ENCODE results near the gene GRIK3. TPM values are rescaled to one million over a fixed set of nuclear protein-coding genes. Genes with fewer than 3 reads are reported as not detected.

The GRIK3 gene
- total and polyA plus RNA-seq, 2 experiments from 2014 or later = 0.31 to 2.9 TPM

DNA sequence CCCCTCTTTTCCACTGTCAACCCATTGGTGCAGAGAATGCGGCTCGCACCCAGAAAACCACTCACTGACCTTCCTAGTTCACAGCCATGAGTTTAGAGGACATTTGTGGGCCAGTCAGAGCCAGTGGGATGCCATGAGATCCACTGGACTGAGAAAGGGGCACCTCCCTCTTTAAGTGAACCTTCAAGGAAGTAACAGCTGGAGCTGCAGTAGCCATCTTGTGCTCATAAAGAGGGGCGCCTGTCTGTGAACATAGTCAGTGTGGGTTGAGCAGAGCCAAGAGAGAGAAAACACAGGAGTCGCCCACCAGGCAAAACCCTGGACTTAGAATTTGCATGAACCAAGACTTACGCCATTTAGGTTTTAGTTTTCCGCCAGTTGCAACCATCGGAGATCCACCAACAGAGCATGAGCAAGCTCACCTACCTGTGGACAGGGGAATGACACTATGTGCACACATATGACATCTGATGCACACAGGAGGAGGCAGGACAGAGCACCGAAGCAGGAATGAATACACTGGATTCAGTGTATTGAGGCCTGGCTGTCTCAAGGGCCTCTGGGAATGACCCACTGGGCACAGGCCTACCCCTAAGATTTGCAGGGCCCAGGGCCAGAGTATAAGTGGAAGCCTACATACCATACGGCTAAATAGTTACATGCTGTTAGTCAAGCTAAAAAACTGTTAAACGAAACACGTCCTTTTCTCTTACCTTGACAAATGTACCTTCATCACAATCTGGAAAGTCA is 151.6 kb downstream of the GRIK3 start:
- Mint-ChIP-seq H3K4me3 (no peak overlapping the region), H3K27ac (no peak overlapping the region), H3K9me3 (no peaks in the 10 kb centered on the region), H3K36me3 (ENCODE audit: low read depth) (no peaks in the 10 kb centered on the region), H3K27me3 (ENCODE audit: insufficient read depth, low read depth, poor library complexity) (peaks cover 11% of the 10 kb centered on the region), H3K4me1 (peaks cover 5% of the 10 kb centered on the region; the same call in 1 of the 3 replicates)
- Histone ChIP-seq H4K20me1 (replicated peaks; ENCODE audit: insufficient read depth) (no peaks in the 10 kb centered on the region), H3K27me3 (ENCODE audit: insufficient read depth) (no peaks in the 10 kb centered on the region), H3K79me2 (replicated peaks; ENCODE audit: insufficient read depth) (no peaks in the 10 kb centered on the region), H2AFZ (no peak overlapping the region), H3F3A (replicated peaks; ENCODE audit: low read depth) (no peaks in the 10 kb centered on the region), H3K4me3 (no peak overlapping the region), H3K27ac (ENCODE audit: low read depth) (no peak overlapping the region), H3K4me1 (ENCODE audit: insufficient read depth) (no peaks in the 10 kb centered on the region), H3K4me2 (no peak overlapping the region), H3K9me2 (ENCODE audit: insufficient read depth) (no peaks in the 10 kb centered on the region; the same call in 1 of the 2 replicates), H3K36me3 (ENCODE audit: insufficient read depth) (no peaks in the 10 kb centered on the region)
- TF ChIP-seq, protein P1, sequence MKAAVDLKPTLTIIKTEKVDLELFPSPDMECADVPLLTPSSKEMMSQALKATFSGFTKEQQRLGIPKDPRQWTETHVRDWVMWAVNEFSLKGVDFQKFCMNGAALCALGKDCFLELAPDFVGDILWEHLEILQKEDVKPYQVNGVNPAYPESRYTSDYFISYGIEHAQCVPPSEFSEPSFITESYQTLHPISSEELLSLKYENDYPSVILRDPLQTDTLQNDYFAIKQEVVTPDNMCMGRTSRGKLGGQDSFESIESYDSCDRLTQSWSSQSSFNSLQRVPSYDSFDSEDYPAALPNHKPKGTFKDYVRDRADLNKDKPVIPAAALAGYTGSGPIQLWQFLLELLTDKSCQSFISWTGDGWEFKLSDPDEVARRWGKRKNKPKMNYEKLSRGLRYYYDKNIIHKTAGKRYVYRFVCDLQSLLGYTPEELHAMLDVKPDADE (IDR thresholded peaks at IDR 0.05) = no peak
- TF ChIP-seq POLR2AphosphoS5 (IDR thresholded peaks at IDR 0.05; ENCODE audit: low read depth) (no peak), ZNF331 (CRISPR knock-in tag; IDR thresholded peaks at IDR 0.05; ENCODE audit: low read depth) (no peak), EZH2 (IDR thresholded peaks at IDR 0.05; ENCODE audit: low read depth, unreplicated experiment) (no peak), NANOG (IDR thresholded peaks at IDR 0.05; ENCODE audit: borderline replicate concordance) (no peak), ZNF114 (CRISPR knock-in tag; IDR thresholded peaks at IDR 0.05) (no peak), JUNB (IDR thresholded peaks at IDR 0.05; ENCODE audit: unreplicated experiment) (no peak), EZH2phosphoT487 (IDR thresholded peaks at IDR 0.05; ENCODE audit: unreplicated experiment) (no peak), CREB1 (CRISPR knock-in tag; IDR thresholded peaks at IDR 0.05; ENCODE audit: low read depth) (no peak), STAT1 (IDR thresholded peaks at IDR 0.05; ENCODE audit: unreplicated experiment) (no peak)
- TF ChIP-seq, protein P2, sequence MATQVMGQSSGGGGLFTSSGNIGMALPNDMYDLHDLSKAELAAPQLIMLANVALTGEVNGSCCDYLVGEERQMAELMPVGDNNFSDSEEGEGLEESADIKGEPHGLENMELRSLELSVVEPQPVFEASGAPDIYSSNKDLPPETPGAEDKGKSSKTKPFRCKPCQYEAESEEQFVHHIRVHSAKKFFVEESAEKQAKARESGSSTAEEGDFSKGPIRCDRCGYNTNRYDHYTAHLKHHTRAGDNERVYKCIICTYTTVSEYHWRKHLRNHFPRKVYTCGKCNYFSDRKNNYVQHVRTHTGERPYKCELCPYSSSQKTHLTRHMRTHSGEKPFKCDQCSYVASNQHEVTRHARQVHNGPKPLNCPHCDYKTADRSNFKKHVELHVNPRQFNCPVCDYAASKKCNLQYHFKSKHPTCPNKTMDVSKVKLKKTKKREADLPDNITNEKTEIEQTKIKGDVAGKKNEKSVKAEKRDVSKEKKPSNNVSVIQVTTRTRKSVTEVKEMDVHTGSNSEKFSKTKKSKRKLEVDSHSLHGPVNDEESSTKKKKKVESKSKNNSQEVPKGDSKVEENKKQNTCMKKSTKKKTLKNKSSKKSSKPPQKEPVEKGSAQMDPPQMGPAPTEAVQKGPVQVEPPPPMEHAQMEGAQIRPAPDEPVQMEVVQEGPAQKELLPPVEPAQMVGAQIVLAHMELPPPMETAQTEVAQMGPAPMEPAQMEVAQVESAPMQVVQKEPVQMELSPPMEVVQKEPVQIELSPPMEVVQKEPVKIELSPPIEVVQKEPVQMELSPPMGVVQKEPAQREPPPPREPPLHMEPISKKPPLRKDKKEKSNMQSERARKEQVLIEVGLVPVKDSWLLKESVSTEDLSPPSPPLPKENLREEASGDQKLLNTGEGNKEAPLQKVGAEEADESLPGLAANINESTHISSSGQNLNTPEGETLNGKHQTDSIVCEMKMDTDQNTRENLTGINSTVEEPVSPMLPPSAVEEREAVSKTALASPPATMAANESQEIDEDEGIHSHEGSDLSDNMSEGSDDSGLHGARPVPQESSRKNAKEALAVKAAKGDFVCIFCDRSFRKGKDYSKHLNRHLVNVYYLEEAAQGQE (IDR thresholded peaks at IDR 0.05; ENCODE audit: unreplicated experiment) = no peak
- TF ChIP-seq, protein P3, sequence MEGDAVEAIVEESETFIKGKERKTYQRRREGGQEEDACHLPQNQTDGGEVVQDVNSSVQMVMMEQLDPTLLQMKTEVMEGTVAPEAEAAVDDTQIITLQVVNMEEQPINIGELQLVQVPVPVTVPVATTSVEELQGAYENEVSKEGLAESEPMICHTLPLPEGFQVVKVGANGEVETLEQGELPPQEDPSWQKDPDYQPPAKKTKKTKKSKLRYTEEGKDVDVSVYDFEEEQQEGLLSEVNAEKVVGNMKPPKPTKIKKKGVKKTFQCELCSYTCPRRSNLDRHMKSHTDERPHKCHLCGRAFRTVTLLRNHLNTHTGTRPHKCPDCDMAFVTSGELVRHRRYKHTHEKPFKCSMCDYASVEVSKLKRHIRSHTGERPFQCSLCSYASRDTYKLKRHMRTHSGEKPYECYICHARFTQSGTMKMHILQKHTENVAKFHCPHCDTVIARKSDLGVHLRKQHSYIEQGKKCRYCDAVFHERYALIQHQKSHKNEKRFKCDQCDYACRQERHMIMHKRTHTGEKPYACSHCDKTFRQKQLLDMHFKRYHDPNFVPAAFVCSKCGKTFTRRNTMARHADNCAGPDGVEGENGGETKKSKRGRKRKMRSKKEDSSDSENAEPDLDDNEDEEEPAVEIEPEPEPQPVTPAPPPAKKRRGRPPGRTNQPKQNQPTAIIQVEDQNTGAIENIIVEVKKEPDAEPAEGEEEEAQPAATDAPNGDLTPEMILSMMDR (conservative IDR thresholded peaks at IDR 0.05; ENCODE audit: low read depth in 2 of 2) = no peak
- TF ChIP-seq, protein P4, sequence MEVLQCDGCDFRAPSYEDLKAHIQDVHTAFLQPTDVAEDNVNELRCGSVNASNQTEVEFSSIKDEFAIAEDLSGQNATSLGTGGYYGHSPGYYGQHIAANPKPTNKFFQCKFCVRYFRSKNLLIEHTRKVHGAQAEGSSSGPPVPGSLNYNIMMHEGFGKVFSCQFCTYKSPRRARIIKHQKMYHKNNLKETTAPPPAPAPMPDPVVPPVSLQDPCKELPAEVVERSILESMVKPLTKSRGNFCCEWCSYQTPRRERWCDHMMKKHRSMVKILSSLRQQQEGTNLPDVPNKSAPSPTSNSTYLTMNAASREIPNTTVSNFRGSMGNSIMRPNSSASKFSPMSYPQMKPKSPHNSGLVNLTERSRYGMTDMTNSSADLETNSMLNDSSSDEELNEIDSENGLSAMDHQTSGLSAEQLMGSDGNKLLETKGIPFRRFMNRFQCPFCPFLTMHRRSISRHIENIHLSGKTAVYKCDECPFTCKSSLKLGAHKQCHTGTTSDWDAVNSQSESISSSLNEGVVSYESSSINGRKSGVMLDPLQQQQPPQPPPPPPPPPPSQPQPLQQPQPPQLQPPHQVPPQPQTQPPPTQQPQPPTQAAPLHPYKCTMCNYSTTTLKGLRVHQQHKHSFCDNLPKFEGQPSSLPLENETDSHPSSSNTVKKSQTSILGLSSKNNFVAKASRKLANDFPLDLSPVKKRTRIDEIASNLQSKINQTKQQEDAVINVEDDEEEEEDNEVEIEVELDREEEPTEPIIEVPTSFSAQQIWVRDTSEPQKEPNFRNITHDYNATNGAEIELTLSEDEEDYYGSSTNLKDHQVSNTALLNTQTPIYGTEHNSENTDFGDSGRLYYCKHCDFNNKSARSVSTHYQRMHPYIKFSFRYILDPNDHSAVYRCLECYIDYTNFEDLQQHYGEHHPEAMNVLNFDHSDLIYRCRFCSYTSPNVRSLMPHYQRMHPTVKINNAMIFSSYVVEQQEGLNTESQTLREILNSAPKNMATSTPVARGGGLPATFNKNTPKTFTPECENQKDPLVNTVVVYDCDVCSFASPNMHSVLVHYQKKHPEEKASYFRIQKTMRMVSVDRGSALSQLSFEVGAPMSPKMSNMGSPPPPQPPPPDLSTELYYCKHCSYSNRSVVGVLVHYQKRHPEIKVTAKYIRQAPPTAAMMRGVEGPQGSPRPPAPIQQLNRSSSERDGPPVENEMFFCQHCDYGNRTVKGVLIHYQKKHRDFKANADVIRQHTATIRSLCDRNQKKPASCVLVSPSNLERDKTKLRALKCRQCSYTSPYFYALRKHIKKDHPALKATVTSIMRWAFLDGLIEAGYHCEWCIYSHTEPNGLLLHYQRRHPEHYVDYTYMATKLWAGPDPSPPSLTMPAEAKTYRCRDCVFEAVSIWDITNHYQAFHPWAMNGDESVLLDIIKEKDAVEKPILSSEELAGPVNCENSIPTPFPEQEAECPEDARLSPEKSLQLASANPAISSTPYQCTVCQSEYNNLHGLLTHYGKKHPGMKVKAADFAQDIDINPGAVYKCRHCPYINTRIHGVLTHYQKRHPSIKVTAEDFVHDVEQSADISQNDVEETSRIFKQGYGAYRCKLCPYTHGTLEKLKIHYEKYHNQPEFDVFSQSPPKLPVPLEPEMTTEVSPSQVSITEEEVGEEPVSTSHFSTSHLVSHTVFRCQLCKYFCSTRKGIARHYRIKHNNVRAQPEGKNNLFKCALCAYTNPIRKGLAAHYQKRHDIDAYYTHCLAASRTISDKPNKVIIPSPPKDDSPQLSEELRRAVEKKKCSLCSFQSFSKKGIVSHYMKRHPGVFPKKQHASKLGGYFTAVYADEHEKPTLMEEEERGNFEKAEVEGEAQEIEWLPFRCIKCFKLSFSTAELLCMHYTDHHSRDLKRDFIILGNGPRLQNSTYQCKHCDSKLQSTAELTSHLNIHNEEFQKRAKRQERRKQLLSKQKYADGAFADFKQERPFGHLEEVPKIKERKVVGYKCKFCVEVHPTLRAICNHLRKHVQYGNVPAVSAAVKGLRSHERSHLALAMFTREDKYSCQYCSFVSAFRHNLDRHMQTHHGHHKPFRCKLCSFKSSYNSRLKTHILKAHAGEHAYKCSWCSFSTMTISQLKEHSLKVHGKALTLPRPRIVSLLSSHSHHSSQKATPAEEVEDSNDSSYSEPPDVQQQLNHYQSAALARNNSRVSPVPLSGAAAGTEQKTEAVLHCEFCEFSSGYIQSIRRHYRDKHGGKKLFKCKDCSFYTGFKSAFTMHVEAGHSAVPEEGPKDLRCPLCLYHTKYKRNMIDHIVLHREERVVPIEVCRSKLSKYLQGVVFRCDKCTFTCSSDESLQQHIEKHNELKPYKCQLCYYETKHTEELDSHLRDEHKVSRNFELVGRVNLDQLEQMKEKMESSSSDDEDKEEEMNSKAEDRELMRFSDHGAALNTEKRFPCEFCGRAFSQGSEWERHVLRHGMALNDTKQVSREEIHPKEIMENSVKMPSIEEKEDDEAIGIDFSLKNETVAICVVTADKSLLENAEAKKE (CRISPR knock-in tag; IDR thresholded peaks at IDR 0.05) = no peak
- no peak for DNase-seq (ENCODE audit: low spot score)
- no peak for ATAC-seq
